GM18951 (cell line): ENCODE results near the gene MEF2A.

ENCODE experiments used
- POLR2A ChIP-seq: IDR thresholded peaks from 4 replicates; pipeline ENCODE4 v1.6.1; 2011; ENCODE audit warnings: mild to moderate bottlenecking; ENCODE audit not compliant: insufficient read length, insufficient read depth; ENCODE audit errors: extremely low read depth
- in situ Hi-C: fragments of 300-500 bp; cut with MboI; formaldehyde crosslinking; loops from one replicate; pipeline ENCODE4 v1.12.0; 2022; ENCODE audit warnings: low sequenced_read_pairs, mixed read lengths, inconsistent platforms; ENCODE audit not compliant: unreplicated experiment

The MEF2A gene

DNA sequence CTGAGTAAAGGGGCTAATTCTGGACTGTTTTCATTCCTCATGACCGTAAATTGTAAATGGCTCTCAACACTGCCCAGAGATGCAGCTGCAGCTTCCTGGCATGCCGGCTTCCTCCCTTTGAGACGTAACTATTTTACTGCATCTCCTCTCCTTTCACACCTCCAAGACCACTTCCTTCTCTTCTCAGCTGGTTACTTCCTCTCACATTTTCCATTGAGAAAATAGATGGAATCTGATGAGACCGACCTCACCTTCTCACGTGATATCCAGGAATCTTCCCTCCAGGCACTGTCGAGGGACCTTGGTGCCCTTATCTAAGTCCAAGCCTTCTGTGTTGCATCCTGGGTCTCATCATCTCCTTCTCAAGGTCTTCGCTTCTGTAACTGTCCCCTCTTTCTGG, 154.7 kb downstream of the MEF2A start:
- TF ChIP-seq POLR2A = no peak
- in situ Hi-C loops = no loop called here

DNA sequence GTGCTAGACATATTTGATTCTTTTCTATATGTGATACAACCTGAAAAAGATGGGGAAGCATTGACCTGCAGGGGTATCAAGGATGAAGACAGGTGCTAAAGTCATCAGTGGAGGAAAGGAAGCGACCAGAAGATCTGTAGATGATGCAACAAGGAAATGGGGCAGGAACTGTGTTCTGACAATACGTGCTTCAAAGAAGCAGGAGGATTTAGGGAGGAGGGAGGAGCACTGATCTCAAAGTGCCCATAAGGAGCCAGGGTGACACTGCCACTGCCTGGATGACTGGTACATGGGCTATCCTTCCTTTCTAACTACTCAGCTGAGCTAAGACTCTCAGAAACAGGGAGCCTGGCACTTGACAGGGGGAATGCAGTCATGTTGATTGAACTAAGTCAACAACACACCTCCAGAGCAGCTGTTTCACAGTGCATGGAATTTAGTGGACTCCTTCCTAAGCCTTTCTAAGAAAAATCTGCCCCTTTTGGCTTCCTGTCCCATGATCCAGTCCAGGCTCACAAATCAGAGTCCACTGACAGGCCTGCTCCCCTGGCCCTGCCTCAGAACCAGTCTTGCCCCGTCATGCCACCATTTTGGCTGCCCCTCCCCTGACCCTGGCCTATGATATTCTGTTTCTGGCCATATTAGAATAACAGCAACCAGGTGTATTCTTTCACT, 155.5 kb downstream of the MEF2A start:
- TF ChIP-seq POLR2A = no peak
- in situ Hi-C loops = no loop called here

DNA sequence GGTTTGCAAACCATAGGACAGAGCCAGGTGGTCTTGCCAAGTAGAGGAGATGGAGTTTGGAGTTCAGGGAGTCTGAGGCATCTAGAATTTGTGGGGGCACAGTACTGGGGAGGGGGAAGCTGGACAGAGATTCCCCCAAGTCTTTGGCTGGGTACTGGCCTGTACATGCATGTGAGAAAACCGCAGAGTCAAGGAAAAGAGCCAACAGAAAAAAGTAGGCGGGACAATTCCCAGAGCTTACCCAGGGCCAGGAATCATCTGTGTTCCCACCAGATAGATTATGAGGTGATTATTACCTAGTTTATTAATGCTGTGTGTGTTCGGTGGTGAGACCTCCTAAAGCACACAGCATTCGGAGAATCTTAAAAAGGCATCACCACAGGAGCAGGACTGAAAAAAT, 156.1 kb downstream of the MEF2A start:
- in situ Hi-C loops = no loop called here
- no peak for TF ChIP-seq POLR2A

DNA sequence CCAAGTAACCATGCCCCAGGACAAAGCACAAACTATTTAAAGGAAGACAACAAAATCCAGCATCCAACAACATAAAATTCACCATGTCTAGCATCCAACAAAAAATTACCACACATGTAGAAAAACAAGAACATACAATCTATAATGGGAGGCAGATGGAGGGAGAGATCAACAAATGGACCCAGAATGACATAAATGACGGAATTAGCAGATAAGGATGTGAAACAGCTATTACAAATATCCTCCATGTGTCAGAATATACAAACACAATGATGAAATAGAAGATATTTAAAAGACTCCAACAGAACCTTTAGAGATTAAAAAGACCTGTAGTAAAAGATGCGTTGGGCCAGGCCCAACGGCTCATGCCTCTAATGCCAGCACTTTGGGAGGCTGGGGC, 156.6 kb downstream of the MEF2A start:
- in situ Hi-C loops = no loop called here
- no peak for TF ChIP-seq POLR2A

DNA sequence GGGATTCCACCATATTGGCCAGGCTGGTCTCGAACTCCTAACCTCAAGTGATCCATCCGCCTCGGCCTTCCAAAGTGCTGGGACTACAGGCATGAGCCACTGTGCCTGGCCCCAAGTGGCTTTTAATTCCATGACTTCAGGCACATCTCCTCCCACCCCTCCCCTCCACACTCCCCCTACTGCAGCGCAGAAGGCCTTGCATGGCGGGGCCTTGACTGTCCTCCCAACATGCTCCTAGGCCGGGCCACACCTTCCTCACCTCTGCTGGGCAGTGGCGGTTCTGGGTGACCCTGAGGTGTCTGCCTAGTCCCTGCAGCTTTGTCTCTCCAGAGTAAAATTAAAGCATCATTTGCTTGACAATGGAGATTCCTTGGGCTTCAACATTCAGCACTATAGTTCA, 160.5 kb downstream of the MEF2A start:
- no peak for TF ChIP-seq POLR2A
- in situ Hi-C loops = no loop called here

DNA sequence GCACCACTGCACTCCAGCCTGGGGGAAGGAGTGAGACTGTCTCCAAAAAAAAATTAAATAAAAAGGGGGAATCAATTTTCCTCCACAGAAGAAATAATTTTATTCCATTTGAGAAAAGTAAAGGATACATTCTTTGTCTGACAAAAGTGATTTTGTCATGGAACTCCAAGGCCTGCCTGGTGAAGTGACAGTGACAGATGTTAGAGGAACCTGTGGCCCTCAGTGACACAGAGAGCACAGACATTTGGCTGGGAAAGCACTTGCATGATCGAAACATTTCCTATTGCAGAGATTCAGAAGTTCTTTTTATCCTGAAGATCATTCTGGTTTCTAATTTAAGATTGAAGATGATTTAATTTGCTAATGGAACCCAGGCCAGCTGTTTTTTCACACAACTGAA, 161.5 kb downstream of the MEF2A start:
- TF ChIP-seq POLR2A = no peak
- in situ Hi-C loops = no loop called here

DNA sequence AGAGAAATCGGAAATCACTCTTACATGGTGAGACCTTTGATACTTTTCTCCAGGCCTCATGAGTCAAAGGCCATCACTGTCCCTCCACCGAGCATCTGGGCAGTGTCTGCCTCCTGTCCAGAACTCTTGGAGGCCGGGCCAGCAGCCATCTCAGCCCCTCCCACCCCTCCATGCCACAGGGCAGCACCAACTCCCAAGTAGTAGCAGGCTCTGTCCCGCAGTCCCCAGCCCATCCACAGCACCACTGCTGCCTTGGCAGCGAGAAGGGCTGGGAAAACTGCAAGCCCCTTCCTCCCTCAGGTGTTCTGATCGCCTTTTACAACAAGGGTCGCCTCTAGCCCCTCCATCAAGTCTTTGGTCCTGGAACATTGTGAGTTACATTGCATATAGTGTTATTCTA, 161.9 kb downstream of the MEF2A start:
- in situ Hi-C loops = no loop called here

DNA sequence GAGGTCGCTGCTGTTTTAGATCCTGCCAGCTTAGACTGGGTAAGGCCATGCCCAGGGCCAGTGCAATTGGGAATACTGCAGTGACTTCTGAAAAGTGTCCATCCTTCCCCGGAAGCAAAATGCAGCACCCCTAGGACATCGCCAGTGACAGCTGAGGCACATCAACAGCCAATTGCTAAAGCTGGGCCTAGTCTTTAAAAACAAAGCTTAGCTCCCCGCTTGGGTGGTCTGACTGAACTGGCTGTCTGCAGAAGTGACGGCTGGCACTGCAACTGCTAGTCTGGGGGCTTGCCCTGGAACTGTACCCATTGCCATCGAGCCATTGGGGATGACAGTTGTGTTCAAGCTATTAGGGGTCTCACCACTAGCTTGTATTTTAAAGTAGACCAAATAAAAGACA, 163.1 kb downstream of the MEF2A start:
- in situ Hi-C loops = no loop called here
- TF ChIP-seq POLR2A = no peak

More for the DNA sequence above, 161.9 kb downstream of the MEF2A start:
- TF ChIP-seq POLR2A = no peak

DNA sequence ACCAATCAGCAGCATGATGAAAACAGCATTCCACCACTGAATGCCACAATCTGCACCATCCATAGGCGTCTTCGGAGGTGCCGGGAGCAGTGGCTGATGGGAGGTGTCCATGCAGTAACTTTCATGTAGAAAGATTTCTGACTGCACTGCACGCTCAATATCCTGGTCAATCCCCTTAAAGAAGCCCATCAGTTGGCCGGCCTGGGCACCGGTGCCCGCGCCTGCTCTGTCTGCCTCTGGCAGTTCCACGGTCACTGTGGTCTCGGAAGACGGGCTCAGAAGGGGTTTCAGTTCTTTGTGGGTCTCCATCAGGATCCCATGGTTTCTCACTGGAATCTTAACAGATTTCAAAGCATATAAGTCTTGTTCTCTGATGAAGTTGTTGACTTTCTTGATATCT, 163.5 kb downstream of the MEF2A start:
- no peak for TF ChIP-seq POLR2A
- in situ Hi-C loops = no loop called here

DNA sequence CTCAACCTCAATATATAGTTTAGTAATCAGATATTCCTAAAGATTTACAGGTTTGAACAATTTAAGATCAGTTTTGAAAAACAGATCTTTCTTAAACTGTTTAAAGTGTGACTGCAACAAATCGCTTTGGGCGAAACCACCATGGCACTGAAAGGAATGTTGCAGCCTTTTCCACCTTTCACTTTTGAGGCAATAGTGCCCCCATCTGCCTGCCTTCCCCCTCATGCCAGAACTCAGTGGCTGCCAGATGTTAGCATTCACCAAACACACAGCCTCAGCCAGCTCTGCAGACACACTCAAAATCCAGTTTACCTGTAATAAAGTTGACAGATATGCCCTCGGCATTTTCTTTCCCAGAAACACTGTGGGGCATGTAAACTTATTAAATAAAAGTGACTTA, 164.1 kb downstream of the MEF2A start:
- in situ Hi-C loops = no loop called here
- no peak for TF ChIP-seq POLR2A

DNA sequence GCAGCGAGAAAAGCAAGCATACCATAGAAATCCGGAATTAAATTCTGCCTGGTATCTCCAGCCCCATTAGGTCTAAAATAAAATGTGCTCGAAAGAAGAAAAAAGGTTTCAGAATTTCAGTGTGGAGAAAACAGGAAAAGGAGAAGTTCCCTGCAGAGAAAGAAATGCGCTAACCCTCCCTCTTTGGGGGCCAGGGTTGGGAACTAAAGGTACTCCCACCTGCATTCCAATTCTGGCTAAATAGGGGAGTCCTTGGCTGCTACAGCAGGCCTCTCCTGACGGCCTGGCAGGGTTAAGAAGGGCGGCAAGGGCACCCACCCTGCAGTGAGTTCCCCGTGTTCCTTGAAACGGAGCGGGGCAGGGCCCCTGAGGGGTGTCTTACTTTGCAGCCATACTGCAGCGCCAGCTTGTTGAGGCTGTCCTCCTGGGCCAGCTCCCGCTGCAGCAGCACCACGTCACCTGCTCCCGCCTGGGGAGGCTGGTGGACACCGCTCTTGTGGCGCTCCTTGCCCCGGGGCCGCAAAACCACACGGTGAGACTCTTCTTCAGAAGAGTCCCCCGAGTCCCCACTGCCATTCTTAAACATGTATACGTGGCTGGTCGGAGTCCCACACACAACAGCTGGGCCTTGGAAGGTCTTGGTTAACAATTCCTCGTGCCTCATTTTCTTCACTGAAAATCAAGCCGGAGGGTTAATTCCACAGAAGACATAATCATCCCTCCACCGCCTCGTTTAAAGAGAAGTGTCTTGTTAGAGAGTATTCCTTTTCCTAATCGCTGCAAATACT, 165.7 kb downstream of the MEF2A start:
- TF ChIP-seq POLR2A = no peak
- in situ Hi-C loops = no loop called here

DNA sequence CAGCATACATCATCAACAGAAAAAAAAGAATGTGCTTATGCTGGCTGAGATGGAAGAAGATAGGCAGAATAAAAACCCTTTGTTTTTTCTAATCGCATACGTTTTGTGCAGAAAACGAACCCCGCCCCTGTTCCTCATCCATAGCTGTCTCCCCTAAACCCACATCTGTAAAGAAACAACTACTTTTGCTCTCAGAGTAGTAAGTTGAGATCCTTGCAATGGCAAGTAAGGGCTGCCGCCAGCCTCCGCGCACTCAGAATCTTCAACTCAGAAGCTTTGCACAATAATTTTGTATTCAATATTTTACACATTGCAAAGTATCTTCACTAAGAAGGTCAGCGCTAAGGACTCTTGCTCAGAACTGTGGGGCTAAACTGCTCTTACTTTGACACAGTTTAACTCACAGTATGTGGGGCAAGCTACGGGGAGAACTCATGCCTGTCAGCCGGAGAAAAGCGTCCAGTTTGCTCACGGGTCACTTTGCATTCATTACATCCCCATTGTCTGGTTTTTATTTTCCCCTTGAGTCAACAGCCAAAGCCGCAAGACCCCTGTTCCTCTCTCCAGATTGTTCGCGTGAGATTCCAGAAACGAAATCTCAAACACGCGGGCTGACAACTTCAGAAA, 166.5 kb downstream of the MEF2A start:
- TF ChIP-seq POLR2A = no peak
- in situ Hi-C loops = no loop called here

DNA sequence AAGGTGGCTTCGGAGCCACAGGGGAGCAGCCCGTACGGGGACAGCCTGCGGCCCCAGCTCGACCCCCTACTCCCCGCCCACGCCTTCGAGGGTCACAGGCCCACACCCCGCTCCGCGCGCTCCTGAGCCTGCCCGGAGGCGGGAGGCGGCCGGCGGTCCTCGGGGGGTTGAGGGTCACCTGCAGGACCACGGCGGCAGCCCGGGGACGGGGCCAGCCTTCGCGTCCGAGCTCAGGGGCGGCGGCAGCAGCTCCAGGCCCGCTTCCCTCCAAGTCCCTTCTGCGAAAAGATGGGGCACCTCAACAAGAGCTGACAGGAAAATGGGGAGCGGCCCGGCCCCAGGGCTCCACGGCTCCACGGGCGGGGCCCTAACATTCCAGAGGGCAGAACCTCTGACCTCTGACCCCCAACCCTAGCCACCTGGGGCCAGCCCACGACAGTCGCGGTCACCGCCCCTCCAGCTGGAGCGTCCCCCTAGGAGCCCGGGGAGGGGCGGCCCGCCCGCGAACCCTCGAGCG, 167.0 kb downstream of the MEF2A start:
- in situ Hi-C loops = no loop called here
- no peak for TF ChIP-seq POLR2A
